LHCN-M2 (cell line): ENCODE measurements around the gene CCM2L. TPM values are rescaled to one million over a fixed set of nuclear protein-coding genes. Genes with fewer than 3 reads are reported as not detected.
A peak's percentile ranks its signal among the peaks of the same experiment; 100 is the strongest.

Experiments used
- DNase-seq: peaks from one replicate; pipeline ENCODE4 v3.0.0-alpha.2; 2012; ENCODE audit warnings: low read depth
- total RNA-seq: library from RNA; depleted of rRNA; stranded (reverse); fragments of >200 nt; gene quantifications from 2 replicates; pipeline ENCODE4 v1.2.3, GENCODE V29; 2014

The CCM2L gene
- total RNA-seq, 1 experiment from 2014 or later, result not detected

DNA sequence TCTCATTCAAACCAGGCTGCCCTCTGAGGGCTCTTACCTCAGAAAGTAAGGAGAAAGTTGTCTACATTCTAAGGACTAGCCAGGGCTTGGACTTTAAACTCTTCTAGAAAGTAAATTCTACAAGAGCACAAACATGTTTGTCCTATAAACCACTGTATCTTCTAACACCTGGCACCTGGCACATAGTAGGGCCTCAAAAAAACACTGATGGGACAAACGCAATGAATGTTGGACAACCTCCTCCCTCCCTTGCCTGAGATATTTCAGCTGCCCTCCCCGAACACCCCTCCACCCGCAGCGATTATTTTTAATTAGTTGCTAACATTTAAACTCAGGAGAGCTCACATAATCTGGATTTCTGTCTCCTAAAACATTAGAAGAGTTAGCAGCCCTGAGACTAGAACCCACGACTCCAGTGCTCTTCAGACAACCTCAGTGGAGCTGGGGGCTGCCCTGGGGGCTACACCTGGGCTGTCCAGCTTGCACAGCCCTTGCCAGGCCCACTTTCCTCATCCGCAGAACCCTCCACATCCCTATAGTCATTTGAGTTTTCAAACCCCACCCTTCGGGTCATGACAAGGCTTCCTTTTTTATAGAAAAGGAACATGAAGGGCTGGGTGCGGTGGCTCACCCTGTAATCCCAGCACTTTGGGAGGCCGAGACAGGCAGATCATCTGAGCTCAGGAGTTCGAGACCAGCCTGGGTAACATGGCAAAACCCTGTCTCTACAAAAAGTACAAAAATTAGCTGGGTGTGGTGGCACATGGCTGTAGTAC is 46.7 kb downstream of the CCM2L start:
- no peak for DNase-seq

DNA sequence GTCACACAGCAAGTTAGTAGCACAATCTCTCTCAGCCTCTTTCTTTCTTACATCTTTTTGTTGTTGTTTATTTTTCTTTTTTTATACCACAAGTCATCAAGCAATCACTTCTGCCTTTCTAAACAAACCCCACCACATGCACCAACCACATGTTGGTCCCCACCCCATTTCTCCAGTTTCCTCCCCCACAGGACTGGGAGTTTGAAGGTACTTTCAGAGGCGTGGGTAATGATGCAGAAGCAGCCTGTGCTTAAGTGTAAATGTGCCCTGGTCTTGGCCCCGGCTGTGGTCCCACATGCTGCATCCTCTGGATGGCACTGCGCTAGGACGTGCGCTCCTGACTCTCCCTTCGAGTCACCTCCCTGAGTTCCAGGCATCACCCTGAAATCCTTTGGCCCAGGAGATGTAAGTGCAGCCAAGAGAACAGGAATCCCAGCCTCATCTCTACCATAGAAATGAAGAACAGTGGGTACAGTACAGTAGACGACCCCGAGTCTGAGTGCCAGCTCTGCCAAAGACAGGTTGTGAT is 47.5 kb downstream of the CCM2L start:
- DNase-seq, result no peak

GRCh38 chr20:32059189-32059588 is 49.0 kb downstream of the CCM2L start:
- no peak for DNase-seq

GRCh38 chr20:32062776-32063170 is 52.5 kb downstream of the CCM2L start:
- no peak for DNase-seq

DNA sequence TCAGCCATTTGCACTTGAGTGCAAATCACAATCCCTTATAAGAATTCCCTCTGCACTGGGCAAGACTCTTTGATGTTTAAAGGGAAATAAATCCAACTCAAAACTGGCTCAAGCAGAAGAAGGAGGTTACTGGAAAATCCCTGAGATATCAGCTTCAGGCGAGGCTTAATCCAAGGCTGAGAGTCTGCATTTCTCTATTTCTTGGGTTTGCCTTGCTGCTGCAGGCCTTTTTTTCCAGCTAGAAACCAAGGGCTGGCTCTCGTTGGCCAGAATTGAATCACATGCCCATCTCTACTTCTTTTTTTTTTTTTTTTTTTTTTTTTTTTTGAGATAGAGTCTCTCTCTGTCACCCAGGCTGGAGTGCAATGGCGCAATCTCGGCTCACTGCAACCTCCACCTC is 53.5 kb downstream of the CCM2L start:
- no peak for DNase-seq

- DNase-seq, result no peak
These were observed 54.4 kb downstream of the CCM2L start for GRCh38 chr20:32064667-32065066.

DNA sequence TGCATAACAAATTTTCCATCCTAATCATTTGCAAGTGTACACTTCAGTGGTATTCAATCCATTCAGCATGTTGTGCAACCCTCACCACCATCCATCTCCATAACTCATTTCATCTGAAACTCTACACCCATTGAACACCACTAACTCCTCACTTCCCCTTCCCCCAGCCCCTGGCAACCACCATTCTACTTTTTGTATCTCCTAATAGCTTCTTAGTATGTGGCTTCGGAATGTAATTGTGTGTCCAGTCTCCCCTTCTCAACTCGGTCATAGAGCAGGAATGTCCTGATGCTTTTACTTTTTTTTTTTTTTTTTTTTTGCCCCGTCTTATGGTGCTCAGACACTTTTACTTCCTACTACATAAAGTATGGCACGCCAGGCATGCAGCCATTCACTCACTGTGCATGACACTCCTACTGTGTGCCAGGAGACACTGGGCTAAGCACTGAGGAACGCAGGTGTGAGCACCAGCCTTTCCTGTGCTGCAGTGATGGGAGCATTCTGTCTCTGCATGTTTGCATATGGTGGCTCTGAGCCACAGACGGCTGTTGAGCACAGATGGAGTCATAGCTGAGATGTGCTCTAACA is 57.1 kb downstream of the CCM2L start:
- DNase-seq, result peak; percentile 70

- no peak for DNase-seq
These were observed 57.9 kb downstream of the CCM2L start for GRCh38 chr20:32068174-32068573.

GRCh38 chr20:32069711-32070110 is 59.5 kb downstream of the CCM2L start:
- no peak for DNase-seq

DNA sequence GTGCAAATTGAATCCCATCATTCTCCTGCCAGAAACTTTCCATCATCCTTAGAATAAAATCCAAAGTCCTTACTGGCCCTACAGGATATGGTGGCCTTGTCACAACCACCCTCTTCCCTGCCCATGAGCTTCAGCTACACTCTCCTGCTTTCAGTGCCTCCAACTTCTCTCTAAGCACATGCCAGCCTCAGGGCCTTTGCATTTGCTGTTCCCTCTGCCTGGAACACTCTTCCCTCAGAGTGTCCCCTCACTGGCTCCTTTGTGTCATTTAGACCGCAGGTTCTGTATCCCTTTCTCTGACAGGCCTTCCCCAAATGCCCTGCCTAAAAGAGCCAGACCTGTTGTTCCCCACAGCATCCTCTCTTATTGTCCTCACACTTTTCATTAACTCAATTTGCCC is 60.0 kb downstream of the CCM2L start:
- DNase-seq, result no peak

DNA sequence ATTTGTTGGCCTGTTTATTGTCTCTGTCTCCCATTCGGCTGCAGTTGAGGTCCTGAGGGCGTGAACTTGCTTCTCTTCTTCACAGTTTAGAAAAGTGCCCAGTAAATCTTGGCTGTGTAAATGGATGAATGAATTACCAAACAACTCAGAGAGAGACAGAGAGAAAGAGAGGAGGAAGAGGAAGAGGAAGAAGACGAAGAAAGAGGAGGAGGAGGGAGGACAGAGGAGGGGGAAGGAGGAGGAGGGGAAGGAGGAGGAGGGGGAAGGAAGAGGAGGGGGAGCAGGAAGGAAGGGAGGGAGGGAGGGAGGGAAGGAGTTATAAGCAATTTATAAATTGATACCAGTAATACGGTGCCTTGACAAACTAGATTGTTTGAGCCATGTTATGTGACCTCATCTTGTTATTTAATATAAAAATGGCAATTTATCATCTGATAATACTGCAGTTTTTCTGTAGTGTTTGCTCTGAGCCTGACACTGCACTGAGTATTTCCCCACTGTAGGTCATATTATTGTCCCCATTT is 60.5 kb downstream of the CCM2L start:
- DNase-seq, result no peak

GRCh38 chr20:32071395-32072167 is 61.3 kb downstream of the CCM2L start:
- no peak for DNase-seq

- DNase-seq, result no peak
These were observed 62.0 kb downstream of the CCM2L start for GRCh38 chr20:32072168-32072750.

DNA sequence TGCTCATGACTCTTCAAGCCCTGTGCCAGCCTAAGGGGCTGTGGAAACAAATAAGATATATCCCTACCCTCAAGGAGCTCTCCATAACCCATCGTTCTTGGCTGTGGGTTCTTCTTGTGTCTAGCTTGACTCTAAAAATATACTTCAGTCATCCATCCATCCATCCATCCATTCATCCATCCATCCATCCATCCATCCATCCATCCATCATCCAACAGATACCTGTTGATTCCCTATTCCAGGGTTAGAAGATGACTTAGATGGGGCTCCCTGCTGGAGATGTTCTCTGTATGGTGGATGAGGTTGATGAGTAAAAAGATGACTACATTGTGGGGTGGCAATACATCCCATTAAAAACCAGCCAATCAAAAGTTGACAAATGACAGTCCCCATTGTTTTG is 65.3 kb downstream of the CCM2L start:
- no peak for DNase-seq

DNA sequence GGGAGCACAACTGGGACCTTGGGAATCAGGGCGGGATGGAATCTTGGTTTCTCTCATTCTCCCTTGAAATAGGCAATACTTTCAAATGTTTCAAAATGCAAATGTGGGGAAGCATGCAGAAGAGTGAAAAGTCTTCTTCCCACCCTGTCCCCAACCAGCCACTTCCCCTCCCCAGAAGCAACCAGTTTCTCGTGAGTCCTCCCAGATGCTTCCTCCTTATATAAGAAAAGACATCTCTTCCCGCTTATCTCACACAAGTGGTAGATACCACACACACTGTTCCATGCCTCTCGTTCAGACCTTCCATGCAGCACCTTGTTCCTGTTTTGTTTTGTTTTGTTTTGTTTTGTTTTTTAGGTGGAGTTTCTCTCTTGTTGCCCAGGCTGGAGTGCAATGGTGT is 67.0 kb downstream of the CCM2L start:
- no peak for DNase-seq

GRCh38 chr20:32078322-32078721 is 68.1 kb downstream of the CCM2L start:
- no peak for DNase-seq

- no peak for DNase-seq
These were observed 68.6 kb downstream of the CCM2L start for GRCh38 chr20:32078791-32079190.

DNA sequence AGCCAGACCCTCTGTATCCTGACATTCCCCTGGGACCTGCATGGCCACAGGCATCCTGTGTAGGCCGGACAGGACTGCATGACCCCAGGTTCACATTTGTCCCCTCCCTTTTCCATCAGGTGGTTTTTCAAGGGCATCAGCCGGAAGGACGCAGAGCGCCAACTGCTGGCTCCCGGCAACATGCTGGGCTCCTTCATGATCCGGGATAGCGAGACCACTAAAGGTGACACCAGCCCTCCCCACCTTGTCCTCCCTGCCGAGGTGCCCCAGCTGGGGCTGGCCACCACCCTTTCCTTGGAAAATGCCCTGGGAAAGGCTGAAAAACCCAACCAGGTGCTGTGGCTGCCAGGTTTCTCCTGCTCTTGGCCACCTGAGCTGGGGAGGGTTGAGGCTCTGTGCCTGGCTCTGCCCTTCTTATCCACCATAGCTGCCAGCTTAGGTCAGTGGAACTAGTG is 69.4 kb downstream of the CCM2L start:
- no peak for DNase-seq

DNA sequence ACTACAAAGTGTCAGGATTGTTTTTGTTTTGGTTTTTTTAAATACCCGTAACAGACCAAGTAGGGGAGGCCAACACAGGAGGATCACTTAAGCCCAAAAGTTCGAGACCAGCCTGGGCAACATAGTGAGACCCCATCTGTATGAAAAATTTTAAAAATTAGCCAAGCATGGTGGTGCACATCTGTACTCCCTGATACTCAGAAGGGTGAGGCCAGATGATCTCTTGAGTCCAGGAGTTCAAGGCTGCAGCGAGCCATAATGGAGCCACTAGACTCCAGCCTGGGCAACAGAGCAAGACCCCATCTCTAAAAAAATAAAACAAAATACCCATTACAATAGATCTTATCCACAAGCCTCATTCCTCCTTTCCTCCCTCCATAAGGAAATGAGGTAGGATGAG is 70.5 kb downstream of the CCM2L start:
- no peak for DNase-seq
